HG03025 (cell line): Measurements from ENCODE around the gene SPHK2.

Experiments used
- ATAC-seq: cut with Tn5 transposase; IDR thresholded peaks from one replicate; pipeline ENCODE4 v1.9.1; 2021; ENCODE audit warnings: mild to moderate bottlenecking, moderate library complexity; ENCODE audit not compliant: unreplicated experiment, low FRiP score

SPHK2 gene

GRCh38 chr19:48603850-48604249 lies 15.5 kb upstream of the SPHK2 start:
- no peak for ATAC-seq

GRCh38 chr19:48606463-48607358 lies 12.6 kb upstream of the SPHK2 start, which contains the start of gene SPACA4:
SPACA4 (plus strand) TSS chr19:48606742; CDS start chr19:48606979, 237 bp downstream.
- ATAC-seq = no peak

- ATAC-seq = no peak
Measured at GRCh38 chr19:48607359-48607755, 11.9 kb upstream of the SPHK2 start.

GRCh38 chr19:48608798-48609263 lies 10.5 kb upstream of the SPHK2 start:
- no peak for ATAC-seq

GRCh38 chr19:48609571-48610108 lies 9.7 kb upstream of the SPHK2 start:
- ATAC-seq = no peak

- ATAC-seq = no peak
Measured at GRCh38 chr19:48611872-48612271, 7.4 kb upstream of the SPHK2 start.

GRCh38 chr19:48613024-48613851 lies 6.1 kb upstream of the SPHK2 start:
- ATAC-seq = no peak

- no peak for ATAC-seq
Measured at GRCh38 chr19:48613852-48614435, 5.4 kb upstream of the SPHK2 start.

GRCh38 chr19:48614436-48615230 lies 4.7 kb upstream of the SPHK2 start, which contains the start of gene FAM83E:
FAM83E (minus strand) TSS chr19:48615076; CDS start chr19:48613372, 1,704 bp downstream.
- no peak for ATAC-seq

GRCh38 chr19:48615231-48616040 lies 3.9 kb upstream of the SPHK2 start:
- ATAC-seq = no peak

- no peak for ATAC-seq
Measured at GRCh38 chr19:48616041-48616436, 3.3 kb upstream of the SPHK2 start.

GRCh38 chr19:48616491-48617056 lies 2.7 kb upstream of the SPHK2 start:
- no peak for ATAC-seq

GRCh38 chr19:48617146-48617937 lies 2.0 kb upstream of the SPHK2 start:
- ATAC-seq = no peak

- ATAC-seq = no peak
Measured at GRCh38 chr19:48618278-48618915, 909 bp upstream of the SPHK2 start.

- no peak for ATAC-seq
Measured at GRCh38 chr19:48619692-48620585, 633 bp downstream of the SPHK2 start.

GRCh38 chr19:48623556-48624066 lies 4.3 kb downstream of the SPHK2 start:
- ATAC-seq = no peak
